T1000 (cell line): Measurements from ENCODE around the gene LRP5.
A peak's percentile ranks its signal among the peaks of the same experiment; 100 is the strongest.

ENCODE experiments used
- DNase-seq: peaks from one replicate; lab custom pipeline; 2025; ENCODE audit warnings: mixed read lengths; lab: John Stamatoyannopoulos, UW

Gene LRP5

GRCh38 chr11:68371171-68372041 is 59.0 kb downstream of the LRP5 start:
- no peak for DNase-seq

- no peak for DNase-seq
These were observed 59.7 kb downstream of the LRP5 start for GRCh38 chr11:68372114-68372513.

- DNase-seq, result no peak
These were observed 60.2 kb downstream of the LRP5 start for GRCh38 chr11:68372625-68373024.

GRCh38 chr11:68373189-68373814 is 60.9 kb downstream of the LRP5 start:
- no peak for DNase-seq

DNA sequence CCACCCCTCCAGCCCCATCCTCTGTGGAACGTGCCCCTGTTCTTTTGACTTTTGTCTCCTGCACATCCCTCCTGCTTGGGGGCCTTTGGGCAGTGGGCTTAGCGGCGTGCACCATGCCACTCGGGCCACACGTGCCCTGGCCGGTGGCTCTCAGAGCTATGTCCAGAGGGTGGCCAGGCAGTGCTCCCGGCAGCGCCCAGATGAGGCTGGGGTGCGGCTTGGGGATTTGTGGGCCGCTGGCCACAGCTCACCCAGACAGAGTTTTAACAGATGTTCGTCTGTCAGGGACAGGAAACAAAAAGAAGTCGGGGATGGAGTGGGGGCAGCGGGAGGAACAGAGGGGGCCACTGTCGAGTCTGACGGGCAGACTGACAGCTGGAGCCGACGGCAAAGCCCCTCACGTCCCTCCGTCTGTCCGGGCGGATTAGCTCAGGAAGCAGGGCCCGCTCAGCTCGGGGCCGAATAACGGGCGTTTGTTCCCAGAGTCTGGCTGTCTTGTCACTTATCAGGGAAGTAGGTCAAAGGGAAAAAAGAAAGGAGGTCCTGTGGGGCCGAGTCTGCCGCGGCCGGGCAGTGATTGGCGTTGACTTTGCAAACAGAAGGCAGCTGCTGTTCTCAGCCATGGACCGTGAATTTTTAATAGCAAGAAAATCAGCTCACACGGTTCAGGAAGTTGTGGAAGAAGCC is 61.6 kb downstream of the LRP5 start:
- DNase-seq, result no peak

- DNase-seq, result no peak
These were observed 62.1 kb downstream of the LRP5 start for GRCh38 chr11:68374531-68374930.

- DNase-seq, result no peak
These were observed 62.9 kb downstream of the LRP5 start for GRCh38 chr11:68375337-68375736.

DNA sequence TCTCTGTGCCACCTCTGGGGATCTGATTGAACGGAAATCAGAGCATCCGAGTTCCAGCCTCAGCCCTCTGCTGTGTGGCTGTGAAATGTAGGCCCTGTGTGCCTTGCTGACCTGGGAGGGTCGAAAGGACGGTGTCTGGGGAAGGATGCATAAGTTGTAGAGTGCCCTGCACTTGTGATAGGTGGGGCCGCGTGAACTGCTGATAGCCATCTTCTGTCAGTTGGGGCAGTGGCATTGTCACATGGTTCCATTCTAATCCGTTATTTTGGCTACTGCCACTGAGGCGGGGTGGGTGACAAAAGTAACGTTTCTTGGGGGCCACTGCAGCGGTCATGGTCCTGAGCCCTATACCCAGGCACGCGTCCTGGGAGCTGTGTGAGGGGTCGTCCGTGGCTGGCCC is 63.4 kb downstream of the LRP5 start:
- DNase-seq, result no peak

DNA sequence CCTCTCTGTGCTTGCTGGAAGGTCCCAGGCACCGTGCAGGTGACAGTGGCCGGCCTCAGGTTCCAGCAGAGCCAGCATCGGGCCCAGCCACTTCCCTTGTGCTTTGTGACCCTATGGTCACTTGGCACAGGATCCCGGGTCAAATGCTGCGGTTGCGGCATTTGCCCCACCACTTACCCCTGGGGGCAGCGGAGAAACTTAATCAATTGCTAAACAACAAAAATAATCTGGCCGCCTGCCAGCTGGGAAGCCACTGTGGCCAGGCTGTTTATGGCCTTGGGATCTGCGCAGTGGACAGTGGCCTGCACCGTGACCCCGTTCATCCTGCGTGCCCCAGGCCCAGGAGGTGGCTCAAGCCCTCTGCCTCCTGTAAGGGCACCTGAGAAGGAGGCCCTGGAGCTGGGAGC is 65.0 kb downstream of the LRP5 start:
- DNase-seq, result no peak

DNA sequence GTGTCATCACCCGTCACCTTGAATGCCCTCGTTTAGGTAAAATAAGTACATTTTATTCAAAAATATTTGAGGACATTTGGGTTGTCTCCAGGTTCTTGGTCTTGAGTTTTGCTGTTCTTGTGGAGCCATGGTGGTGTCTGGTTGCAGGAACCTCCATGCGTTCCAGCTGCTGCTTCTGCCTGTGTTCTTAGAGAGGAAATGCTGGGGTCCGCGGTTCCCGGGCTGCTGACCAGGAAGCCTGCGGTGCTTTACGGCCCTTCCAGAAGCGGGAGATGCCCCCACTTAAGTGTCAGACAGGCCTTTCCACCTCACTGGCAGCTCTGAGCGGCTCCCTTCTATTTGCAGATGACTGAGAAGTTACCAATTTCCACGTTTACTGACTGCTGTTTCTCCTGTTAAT is 66.8 kb downstream of the LRP5 start:
- DNase-seq, result no peak

DNA sequence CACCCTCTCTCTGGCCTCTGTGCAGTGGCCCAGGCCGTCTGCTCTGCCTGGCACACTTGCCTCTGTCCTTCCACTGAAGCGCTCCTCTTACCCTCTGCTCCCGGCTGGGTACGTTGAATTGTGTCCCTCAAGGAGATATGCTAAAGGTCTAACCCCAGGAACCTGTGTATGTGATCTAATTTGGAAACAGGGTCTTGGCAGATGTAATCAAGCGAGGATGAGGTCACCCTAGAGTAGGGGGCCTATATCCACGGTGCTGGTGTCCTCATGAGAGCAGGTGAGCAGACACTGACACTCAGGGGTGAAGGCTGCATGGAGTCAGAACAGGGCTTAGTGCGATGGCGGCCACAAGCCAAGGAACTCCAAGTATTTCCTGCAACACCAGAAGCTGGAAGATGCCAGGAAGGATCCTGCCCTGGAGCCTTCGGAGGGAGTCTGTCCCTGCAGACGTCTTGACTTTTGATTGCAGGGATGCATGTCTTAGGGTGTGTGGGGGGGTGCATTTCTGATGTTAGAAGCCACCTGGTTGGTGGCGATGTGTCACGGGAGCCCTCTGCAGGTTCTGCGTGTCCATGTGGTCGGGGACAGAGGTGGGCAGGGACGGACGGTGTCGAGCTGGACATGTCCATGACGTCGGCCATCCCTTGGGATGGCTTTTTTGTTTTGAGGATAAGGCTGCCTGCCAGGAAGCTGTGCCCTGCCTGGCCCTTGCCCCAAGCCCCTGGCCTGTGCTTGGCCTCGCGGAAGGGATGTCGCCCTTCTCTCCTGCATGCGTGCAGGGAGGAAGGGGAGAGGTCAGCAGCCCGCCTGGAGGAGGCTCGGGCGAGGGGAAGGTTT is 68.6 kb downstream of the LRP5 start:
- DNase-seq, result no peak

DNA sequence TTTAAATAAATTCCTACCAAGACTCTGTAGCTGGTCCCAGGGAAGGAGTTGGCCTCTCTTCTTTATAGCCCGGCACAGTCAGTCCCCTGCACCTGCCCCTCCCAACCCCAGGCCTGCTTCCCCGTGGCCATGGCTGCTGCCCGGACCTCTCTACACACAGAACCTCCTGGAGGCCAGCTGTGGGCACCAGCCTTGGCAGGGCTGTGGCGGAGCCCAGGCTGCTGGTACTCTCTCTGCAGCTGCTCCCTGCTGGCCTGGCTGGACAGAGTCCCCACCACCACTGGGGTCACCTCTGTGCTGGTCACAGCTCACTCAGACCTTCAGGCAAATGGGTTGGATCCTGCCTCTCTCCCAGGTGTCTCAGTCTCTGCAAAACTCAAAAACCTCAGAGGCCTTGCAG is 69.3 kb downstream of the LRP5 start:
- no peak for DNase-seq

DNA sequence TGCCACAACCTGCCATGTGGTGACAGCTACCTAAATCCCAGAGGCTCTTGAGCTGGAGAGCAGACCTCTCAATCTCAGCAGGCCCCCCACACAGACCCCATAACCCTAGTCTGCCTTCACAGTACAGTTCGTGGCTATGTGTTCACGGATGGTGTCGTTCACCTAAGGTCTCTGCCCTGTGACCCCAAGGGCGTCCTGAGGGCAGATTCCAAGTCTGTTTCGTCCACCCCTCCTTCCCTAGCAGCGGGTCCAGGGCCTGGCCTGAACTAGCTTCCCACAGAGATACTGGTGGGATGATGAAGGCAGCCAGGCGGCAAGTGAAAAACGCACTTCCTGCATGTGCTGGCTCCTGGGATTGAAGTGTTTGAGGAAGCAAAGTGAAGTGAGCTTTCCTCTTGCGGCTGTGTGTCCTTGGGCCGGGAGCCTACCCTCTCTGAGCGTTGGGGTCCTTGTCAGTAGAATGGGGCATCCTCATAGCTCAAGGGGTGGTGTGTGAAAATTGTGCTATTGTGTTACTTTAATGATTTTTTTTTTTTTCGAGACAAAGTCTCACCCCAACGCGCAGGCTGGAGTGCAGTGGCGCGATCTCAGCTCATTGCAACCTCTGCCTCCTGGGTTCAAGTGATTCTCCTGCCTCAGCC is 70.1 kb downstream of the LRP5 start:
- DNase-seq, result no peak

GRCh38 chr11:68383976-68384501 is 71.6 kb downstream of the LRP5 start:
- DNase-seq, result peak; percentile 11

- DNase-seq, result no peak
These were observed 72.2 kb downstream of the LRP5 start for GRCh38 chr11:68384530-68385081.

- DNase-seq, result no peak
These were observed 72.7 kb downstream of the LRP5 start for GRCh38 chr11:68385128-68385527.

- DNase-seq, result no peak
These were observed 74.1 kb downstream of the LRP5 start for GRCh38 chr11:68386331-68386978.

- no peak for DNase-seq
These were observed 75.4 kb downstream of the LRP5 start for GRCh38 chr11:68387840-68388239.

GRCh38 chr11:68388595-68389198 is 76.3 kb downstream of the LRP5 start:
- no peak for DNase-seq

DNA sequence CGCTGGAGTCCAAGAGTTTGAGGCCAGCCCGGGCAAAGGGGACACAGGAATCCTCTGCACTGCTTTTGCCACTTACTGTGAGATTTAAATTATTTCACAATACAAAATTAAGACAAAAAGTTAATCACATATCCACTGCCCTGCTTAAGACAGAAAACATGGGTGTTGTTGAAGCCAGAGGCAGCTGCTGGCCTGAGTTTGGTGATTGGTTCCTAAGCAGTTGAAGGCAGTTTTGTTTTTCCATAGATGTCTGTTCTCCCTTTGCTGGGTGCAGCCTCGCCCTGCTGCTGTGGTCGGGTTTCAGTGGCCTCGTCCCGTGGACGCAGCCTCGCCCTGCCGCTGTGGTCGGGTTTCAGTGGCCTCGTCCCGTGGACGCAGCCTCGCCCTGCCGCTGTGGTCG is 77.9 kb downstream of the LRP5 start:
- DNase-seq, result no peak
